K562 (cell line): ENCODE results near the gene CAB39. TPM values are rescaled to one million over a fixed set of nuclear protein-coding genes. Genes with fewer than 3 reads are reported as not detected.

Source experiments
- ATAC-seq: fragments of 200-7000 bp; cut with Tn5 transposase; 3 replicates; pipeline ENCODE4 v1.9.1; 2020; ENCODE audit warnings: moderate library complexity
- BruUV-seq: library from RNA; stranded (reverse); fragments of 400-500 nt; replicated peaks from 2 replicates; lab custom pipeline; 2021; lab: Mats Ljungman, UMichigan
- CTCF ChIA-PET: fragments of 300-600 bp; formaldehyde crosslinking; extraction: SDS; loops from one replicate; lab custom pipeline; 2021; ENCODE audit warnings: low intra/inter-chr PET ratio; lab: Yijun Ruan, JAX
- POLR2A ChIA-PET: fragments of 300-600, 350-650 bp; sonication (Branson Sonifier 250); formaldehyde crosslinking; extraction: SDS; loops from one replicate; lab custom pipeline; 2021; ENCODE audit warnings: antibody characterized with exemption, inconsistent platforms; lab: Yijun Ruan, JAX
- DNase-seq, 4 experiments: peaks; one replicate each; pipeline versions ENCODE4 v3.0.0 to v3.0.0-alpha.2; 2011 to 2018; ENCODE audit warnings: low spot score in 3 of 4, mixed read lengths in 3 of 4; ENCODE audit errors: extremely low read depth in 1 of 4
- FAIRE-seq: peaks from 2 replicates; lab custom pipeline; 2011; peaks lifted over from hg19 to GRCh38; lab: Jason Lieb, UNC
- H2AFZ ChIP-seq: 2 replicates; pipeline ENCODE4 v1.6.0; 2011; ENCODE audit warnings: low read depth, low read length, control low read depth, inconsistent platforms
- H3K27ac ChIP-seq: fragments of 200-600 bp; 3 replicates; pipeline ENCODE4 v1.8.0; 2011; ENCODE audit warnings: low read depth, mild to moderate bottlenecking, control low read depth, inconsistent platforms, low read length, moderate library complexity, mixed read lengths; ENCODE audit errors: extremely low read depth
- H3K27me3 ChIP-seq, 2 experiments: fragments of 300-600 bp in 1 of 2; 2 replicates in 1 of 2; 3 replicates in 1 of 2; pipeline versions ENCODE4 v1.6.0 to v1.8.0; 2011; ENCODE audit warnings: inconsistent platforms in 2 of 2, low read length in 2 of 2, mild to moderate bottlenecking in 1 of 2, mixed read lengths in 1 of 2, moderate library complexity in 1 of 2; ENCODE audit not compliant: control insufficient read depth in 2 of 2, insufficient read depth in 2 of 2
- H3K36me3 ChIP-seq: fragments of 300-600 bp; 3 replicates; pipeline ENCODE4 v1.8.0; 2011; ENCODE audit warnings: mild to moderate bottlenecking, low read length, inconsistent platforms; ENCODE audit not compliant: control insufficient read depth, insufficient read depth
- H3K4me1 ChIP-seq, 2 experiments: fragments of 200-600 bp in 1 of 2; replicated peaks in 1 of 2; 2 replicates in 1 of 2; 3 replicates in 1 of 2; pipeline versions ENCODE4 v1.5.1 to v1.8.0; 2011; ENCODE audit warnings: inconsistent platforms in 2 of 2, low read length in 2 of 2, mild to moderate bottlenecking in 1 of 2, mixed read lengths in 1 of 2, moderate library complexity in 1 of 2; ENCODE audit not compliant: control insufficient read depth in 2 of 2, insufficient read depth in 2 of 2
- H3K4me2 ChIP-seq: 2 replicates; pipeline ENCODE4 v1.6.1; 2011; ENCODE audit warnings: low read length, control low read depth, inconsistent platforms, mixed read lengths; ENCODE audit not compliant: insufficient read depth
- H3K4me3 ChIP-seq: fragments of 200-600 bp; sonication (generic), shearing (Covaris generic); 2 replicates; pipeline ENCODE4 v1.5.1; 2016; ENCODE audit warnings: control low read depth, inconsistent platforms
- H3K79me2 ChIP-seq: fragments of 200-600 bp; 3 replicates; pipeline ENCODE4 v1.8.0; 2011; ENCODE audit warnings: low read length, inconsistent platforms; ENCODE audit not compliant: control insufficient read depth, insufficient read depth
- H3K9ac ChIP-seq, 2 experiments: 2 replicates each; pipeline versions ENCODE4 v1.6.0 to v1.6.1; 2011; ENCODE audit warnings: low read depth in 2 of 2, low read length in 2 of 2, control low read depth in 1 of 2, inconsistent platforms in 1 of 2, mild to moderate bottlenecking in 1 of 2, mixed read lengths in 1 of 2; ENCODE audit not compliant: insufficient read depth in 1 of 2
- H3K9me1 ChIP-seq: one replicate; pipeline ENCODE4 v1.6.0; 2011; ENCODE audit warnings: inconsistent platforms, mild to moderate bottlenecking, low read length, moderate library complexity; ENCODE audit not compliant: control insufficient read depth, insufficient read depth
- H3K9me3 ChIP-seq: replicated peaks from 2 replicates; pipeline ENCODE4 v1.5.1; 2011; ENCODE audit warnings: low read depth, low read length, inconsistent platforms; ENCODE audit not compliant: control insufficient read depth, insufficient read depth
- H4K20me1 ChIP-seq: replicated peaks from 2 replicates; pipeline ENCODE4 v1.6.1; 2011; ENCODE audit warnings: low read length, inconsistent platforms, mixed read lengths; ENCODE audit not compliant: control insufficient read depth, insufficient read depth
- CBX3 ChIP-seq, 2 experiments: IDR thresholded peaks; 1 replicate in 1 of 2; 2 replicates in 1 of 2; pipeline ENCODE4 v1.6.1; 2012; ENCODE audit warnings: inconsistent platforms in 2 of 2, low read length in 2 of 2, borderline replicate concordance in 1 of 2, control low read depth in 1 of 2
- GATAD2B ChIP-seq: fragments of 450-650 bp; IDR thresholded peaks from 2 replicates; pipeline ENCODE4 v1.6.1; 2017; ENCODE audit warnings: mild to moderate bottlenecking, borderline replicate concordance
- MTA1 ChIP-seq: fragments of 450-650 bp; IDR thresholded peaks from 2 replicates; pipeline ENCODE4 v1.6.1; 2017; ENCODE audit warnings: borderline replicate concordance
- NR2F6 ChIP-seq: fragments of 450-650 bp; formaldehyde crosslinking; IDR thresholded peaks from 2 replicates; pipeline ENCODE4 v1.4.0; 2020; ENCODE audit warnings: mild to moderate bottlenecking
- POLR2H ChIP-seq: IDR thresholded peaks from 2 replicates; pipeline ENCODE4 v1.6.1; 2016; ENCODE audit warnings: missing genetic modification characterization, low read depth, mild to moderate bottlenecking, control low read depth, missing compliant biosample characterization, moderate library complexity
- RBM25 ChIP-seq: fragments of 200-400 bp; formaldehyde crosslinking; IDR thresholded peaks from 2 replicates; pipeline ENCODE4 v1.6.1; 2018; ENCODE audit warnings: low read length, low read depth, moderate library complexity; ENCODE audit not compliant: severe bottlenecking
- ZFP36 ChIP-seq: fragments of 150-350 bp; IDR thresholded peaks from 2 replicates; pipeline ENCODE4 v1.6.1; 2018; ENCODE audit warnings: low read length, low read depth; ENCODE audit not compliant: partially characterized antibody
- ZNF140 ChIP-seq: fragments of 250-450 bp; sonication (Bioruptor Pico); IDR thresholded peaks from 2 replicates; pipeline ENCODE4 v1.8.0; 2021; ENCODE audit warnings: moderate library complexity, mild to moderate bottlenecking, inconsistent platforms
- ZSCAN29 ChIP-seq: fragments of 450-650 bp; IDR thresholded peaks from 2 replicates; pipeline ENCODE4 v1.6.1; 2017
- WGBS: fragments of 100-300 bp; shearing (Covaris generic); methylation state at CpG from one replicate; pipeline ENCODE4 v1.1.6; 2016; ENCODE audit warnings: low coverage, mixed read lengths; ENCODE audit not compliant: insufficient coverage; ENCODE audit errors: missing lambda C conversion rate; 5-methylcytosine and 5-hydroxymethylcytosine counted together
- in situ Hi-C: fragments of 300-500 bp; cut with MboI; formaldehyde crosslinking; loops from 4 replicates; pipeline ENCODE4 v1.15.0; 2018; ENCODE audit warnings: inconsistent platforms, mixed read lengths
- intact Hi-C: fragments of 100-400 bp; cut with micrococcal nuclease; formaldehyde crosslinking; loops from 2 replicates; pipeline ENCODE4 v1.14.2; 2022
- polyA plus RNA-seq, 8 experiments: library from polyadenylated mRNA; depleted of rRNA in 4 of 8; stranded (reverse) in 5 of 8; unstranded in 3 of 8; fragments of >200 nt; fragmentation: Nextera tagmentation in 2 of 8; fragmentation: Illumina TruSeq in 1 of 8; extraction: Ambion mirVana in 2 of 8; extraction: Trizol in 1 of 8; gene quantifications; 2 replicates each; pipeline versions ENCODE4 v1.2.1 to v1.2.3, GENCODE V29; 2011 to 2014; ENCODE audit warnings: inconsistent platforms in 1 of 8, missing spikeins in 1 of 8
- total RNA-seq, 7 experiments: library from RNA; depleted of rRNA in 6 of 7; stranded (reverse); fragments of >200 nt in 6 of 7; fragmentation: Illumina TruSeq in 2 of 7; extraction: Trizol in 2 of 7; gene quantifications; 2 replicates each; pipeline versions ENCODE4 v1.2.1 to v1.2.3, GENCODE V29; 2011 to 2021; ENCODE audit warnings: low replicate concordance in 1 of 7
- TF ChIP-seq, protein P1 (sequence below): fragments of 250-450 bp; sonication (Bioruptor Pico); IDR thresholded peaks from 2 replicates; pipeline ENCODE4 v1.8.0; 2021; ENCODE audit warnings: moderate library complexity, mild to moderate bottlenecking, inconsistent platforms

Gene CAB39
- total and polyA plus RNA-seq, 9 of the 15 experiments (the other 6 are each of a cell fraction or from before 2014, with no cell fraction given) = 27.2 to 94.4 (median 70.1) TPM

DNA sequence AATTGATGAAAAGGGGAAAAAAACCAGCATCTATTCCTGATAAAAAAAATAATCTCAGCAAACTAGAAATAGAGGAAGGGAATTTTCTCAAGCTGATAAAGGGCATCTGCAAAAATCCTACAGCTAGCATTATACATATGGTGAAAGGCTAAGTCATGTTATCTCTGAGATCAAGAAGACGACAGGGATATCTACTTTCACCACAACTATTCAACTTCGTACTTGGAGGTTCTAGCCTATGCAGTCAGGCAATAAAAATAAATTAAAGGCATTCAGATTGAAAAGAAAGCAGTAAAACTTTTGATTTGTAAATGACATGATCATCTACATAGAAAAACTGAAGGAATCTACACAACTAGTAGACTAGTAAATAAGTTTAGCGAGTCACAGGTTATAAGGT, 58.2 kb downstream of the CAB39 start:
- BruUV-seq = no TSS peak
- DNase-seq = no peak
- WGBS = 35% methylated on average over 3 of the region's 3 CpGs
- Histone ChIP-seq H3K27me3 (no peaks in the 10 kb centered on the region), H3K79me2 (peaks cover 81% of the 10 kb centered on the region), H2AFZ (no peak overlapping the region), H3K4me1 (peaks cover 3 to 21% of the 10 kb centered on the region in 2 experiments; a peak in 3 of 5 replicates), H3K4me3 (no peak overlapping the region), H3K36me3 (peaks cover 76% of the 10 kb centered on the region), H3K27ac (no peak overlapping the region), H4K20me1 (no peaks in the 10 kb centered on the region), H3K4me2 (no peak overlapping the region), H3K9me3 (no peaks in the 10 kb centered on the region), H3K9me1 (no peaks in the 10 kb centered on the region), H3K9ac (no peak overlapping the region)
- 0 out of 2 replicates have a peak, but pooled peaks have one; percentile 18 for TF ChIP-seq GATAD2B
- no peak for TF ChIP-seq NR2F6
- no peak for TF ChIP-seq ZNF140 (CRISPR knock-in tag)
- CTCF ChIA-PET = no interaction called here
- POLR2A ChIA-PET = no interaction called here
- in situ Hi-C loops (no loop called here), intact Hi-C loops (no loop called here)
- no peak for FAIRE-seq
- ATAC-seq = no peak

DNA sequence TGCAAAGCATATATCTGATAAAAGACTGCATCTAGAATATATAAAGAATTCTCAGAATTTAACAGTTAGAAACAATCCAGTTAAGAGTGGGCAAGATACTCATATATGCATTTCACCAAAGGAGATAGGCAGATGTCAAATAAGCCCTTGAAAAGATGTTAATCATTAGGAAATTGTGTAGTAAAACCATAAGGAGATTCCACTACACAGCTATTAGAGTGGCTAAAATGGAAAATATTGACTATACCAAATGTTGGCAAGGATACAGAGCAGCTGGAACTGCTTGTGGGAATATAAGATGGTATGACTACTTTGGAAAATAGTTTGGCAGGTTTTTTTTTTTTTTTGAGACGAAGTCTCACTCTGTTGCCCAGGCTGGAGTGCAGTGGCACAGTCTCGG, 59.5 kb downstream of the CAB39 start:
- no TSS peak for BruUV-seq
- in situ Hi-C loops (no loop called here), intact Hi-C loops (no loop called here)
- H3K4me2 ChIP-seq = no peak overlapping the region
- POLR2A ChIA-PET = interaction anchor here (1.0 kb wide), 1 partner anchor 9 kb away, joined by 3 read pairs; no protein-coding TSS in a partner anchor
- DNase-seq = no peak
- H3K36me3 ChIP-seq = peaks cover 72% of the 10 kb centered on the region
- no peaks in the 10 kb centered on the region for H3K27me3 ChIP-seq
- no peak overlapping the region for H3K9ac ChIP-seq
- H3K4me3 ChIP-seq = no peak overlapping the region
- TF ChIP-seq ZFP36 (peak; percentile 36), CBX3 (IDR thresholded peaks at IDR 0.05; ENCODE audit: borderline replicate concordance in 1 of 2, low read length in 2 of 2) (no peak), ZSCAN29 (no peak), POLR2H (tag) (no peak), MTA1 (no peak), RBM25 (peak; percentile 51)
- TF ChIP-seq, protein P1, sequence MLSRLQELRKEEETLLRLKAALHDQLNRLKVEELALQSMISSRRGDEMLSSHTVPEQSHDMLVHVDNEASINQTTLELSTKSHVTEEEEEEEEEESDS (CRISPR knock-in tag) = no peak
- H3K27ac ChIP-seq = no peak overlapping the region
- no peak for ATAC-seq
- no peak for FAIRE-seq
- 80% methylated on average over 1 of the region's 2 CpGs for WGBS
- H3K9me1 ChIP-seq = no peaks in the 10 kb centered on the region
- H3K79me2 ChIP-seq = peaks cover 84% of the 10 kb centered on the region
- peaks cover 5 to 26% of the 10 kb centered on the region in 2 experiments; a peak in 4 of 5 replicates for H3K4me1 ChIP-seq
- H4K20me1 ChIP-seq = no peaks in the 10 kb centered on the region
- H2AFZ ChIP-seq = no peak overlapping the region
- H3K9me3 ChIP-seq = no peaks in the 10 kb centered on the region
- CTCF ChIA-PET = no interaction called here
